Measurements from ENCODE around the gene ARL8B. TPM values are rescaled to one million over a fixed set of nuclear protein-coding genes. Genes with fewer than 3 reads are reported as not detected.

ARL8B gene
- total and polyA plus RNA-seq, 9 of the 15 experiments (the other 6 are each of a cell fraction or from before 2014, with no cell fraction given), result 28.5 to 99.4 (median 77.2) TPM

- TF ChIP-seq MGA (IDR thresholded peaks at IDR 0.05) (no peak), NR2C2 (CRISPR knock-in tag; IDR thresholded peaks at IDR 0.05) (no peak), NR2C2 (tag; IDR thresholded peaks at IDR 0.05) (peak; percentile 58), PREB (CRISPR knock-in tag; IDR thresholded peaks at IDR 0.05) (no peak), ZSCAN29 (IDR thresholded peaks at IDR 0.05) (no peak), KDM1A (IDR thresholded peaks at IDR 0.05) (peak; percentile 12 to 35; a peak in 1 of 4 replicates)
Observed at GRCh38 chr3:5188419-5189221, 66.5 kb downstream of the ARL8B start (continued).

All from K562 (cell line).